ENCODE results near the gene ADCY9. TPM values are rescaled to one million over a fixed set of nuclear protein-coding genes. Genes with fewer than 3 reads are reported as not detected.
"Not testable (repeated sequence)": the region's sequence is repeated elsewhere in the genome, so short reads cannot be mapped to it uniquely, and the experiment has no call there.

The ADCY9 gene
- total RNA-seq, 1 experiment from 2014 or later, result 10.5 TPM

GRCh38 chr16:3961449-3961849, 154.8 kb downstream of the ADCY9 start:
- H3K9me2 ChIP-seq (ENCODE audit: insufficient read depth), result no peaks in the 10 kb centered on the region
- no peaks in the 10 kb centered on the region for H4K20me1 ChIP-seq (ENCODE audit: insufficient read depth)
- H3K36me3 ChIP-seq (ENCODE audit: low read depth), result no peaks in the 10 kb centered on the region
- H3K4me3 ChIP-seq, result peak overlapping the region; percentile 60; the same call in 1 of the 2 replicates
- peak overlapping the region; percentile 50; the same call in 1 of the 2 replicates for H3K27ac ChIP-seq
- no peaks in the 10 kb centered on the region for H3K79me2 ChIP-seq (ENCODE audit: low read depth)
- H3K4me1 ChIP-seq (replicated peaks; ENCODE audit: insufficient read depth), result 0 out of 2 replicates have a peak, but pooled peaks cover 9% of the 10 kb centered on the region
- intact Hi-C loops (cut with micrococcal nuclease; ENCODE audit: unreplicated experiment), result no loop called here
- no peaks in the 10 kb centered on the region for H3K27me3 ChIP-seq (ENCODE audit: insufficient read depth, low read depth)
- H3K4me2 ChIP-seq, result peak overlapping the region; percentile 79
- peak overlapping the region; percentile 81; the same call in 1 of the 2 replicates for H2AFZ ChIP-seq
- no peaks in the 10 kb centered on the region for H3K9me3 ChIP-seq (ENCODE audit: insufficient read depth, low read depth)
- no TSS peak for BruUV-seq (replicated peaks)
- POLR2A ChIA-PET (ENCODE audit: unreplicated experiment), result no interaction called here
- TF ChIP-seq, protein P1, sequence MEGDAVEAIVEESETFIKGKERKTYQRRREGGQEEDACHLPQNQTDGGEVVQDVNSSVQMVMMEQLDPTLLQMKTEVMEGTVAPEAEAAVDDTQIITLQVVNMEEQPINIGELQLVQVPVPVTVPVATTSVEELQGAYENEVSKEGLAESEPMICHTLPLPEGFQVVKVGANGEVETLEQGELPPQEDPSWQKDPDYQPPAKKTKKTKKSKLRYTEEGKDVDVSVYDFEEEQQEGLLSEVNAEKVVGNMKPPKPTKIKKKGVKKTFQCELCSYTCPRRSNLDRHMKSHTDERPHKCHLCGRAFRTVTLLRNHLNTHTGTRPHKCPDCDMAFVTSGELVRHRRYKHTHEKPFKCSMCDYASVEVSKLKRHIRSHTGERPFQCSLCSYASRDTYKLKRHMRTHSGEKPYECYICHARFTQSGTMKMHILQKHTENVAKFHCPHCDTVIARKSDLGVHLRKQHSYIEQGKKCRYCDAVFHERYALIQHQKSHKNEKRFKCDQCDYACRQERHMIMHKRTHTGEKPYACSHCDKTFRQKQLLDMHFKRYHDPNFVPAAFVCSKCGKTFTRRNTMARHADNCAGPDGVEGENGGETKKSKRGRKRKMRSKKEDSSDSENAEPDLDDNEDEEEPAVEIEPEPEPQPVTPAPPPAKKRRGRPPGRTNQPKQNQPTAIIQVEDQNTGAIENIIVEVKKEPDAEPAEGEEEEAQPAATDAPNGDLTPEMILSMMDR (conservative IDR thresholded peaks at IDR 0.05), result no peak
- TF ChIP-seq EZH2 (IDR thresholded peaks at IDR 0.05; ENCODE audit: low read depth), result no peak
- CTCF ChIA-PET, result interaction anchor here (0.6 kb wide), 1 partner anchor 134 kb away, joined by 3 read pairs; no protein-coding TSS in a partner anchor
- peaks cover 8% of the 10 kb centered on the region for H3F3A ChIP-seq (ENCODE audit: insufficient read depth, low read depth)
- DNase-seq, result no peak

DNA sequence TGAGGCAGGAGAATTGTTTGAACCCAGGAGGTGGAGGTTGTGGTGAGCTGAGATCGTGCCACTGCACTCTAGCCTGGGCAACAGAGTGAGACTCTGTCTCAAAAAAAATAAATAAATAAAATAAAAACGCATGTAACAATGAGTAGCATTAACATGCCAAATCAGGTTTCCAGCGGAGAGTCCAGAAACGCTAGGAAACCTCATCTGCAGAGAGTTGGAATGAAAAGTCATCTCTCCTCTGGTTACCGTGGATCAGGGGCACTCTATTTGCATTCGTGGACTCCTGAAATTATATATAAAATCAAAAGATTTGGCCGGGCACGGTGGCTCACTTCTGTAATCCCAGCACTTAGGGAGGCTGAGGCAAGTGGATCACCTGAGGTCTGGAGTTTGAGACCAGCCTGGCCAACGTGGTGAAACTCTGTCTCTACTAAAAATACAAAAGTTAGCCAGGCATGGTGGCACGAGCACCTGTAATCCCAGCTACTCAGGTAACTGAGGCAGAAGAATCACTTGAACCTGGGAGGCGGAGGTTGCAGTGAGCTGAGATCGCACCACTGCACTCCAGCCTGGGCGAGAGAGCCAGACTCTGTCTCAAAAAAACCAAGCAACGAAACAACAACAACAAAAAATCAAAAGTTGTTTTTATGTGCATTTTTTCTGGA, 156.2 kb downstream of the ADCY9 start:
- Histone ChIP-seq H3K4me2 (peak overlapping the region; percentile 79), H2AFZ (peak overlapping the region; percentile 81), H3K4me3 (peak overlapping the region; percentile 60), H3K27ac (peak overlapping the region; percentile 50)
- H3K4me1 ChIP-seq (replicated peaks; ENCODE audit: insufficient read depth); BruUV-seq (replicated peaks); H4K20me1 ChIP-seq (ENCODE audit: insufficient read depth); H3K27me3 ChIP-seq (ENCODE audit: insufficient read depth, low read depth); H3K9me2 ChIP-seq (ENCODE audit: insufficient read depth); H3F3A ChIP-seq (ENCODE audit: insufficient read depth, low read depth); H3K79me2 ChIP-seq (ENCODE audit: low read depth); DNase-seq; H3K36me3 ChIP-seq (ENCODE audit: low read depth); intact Hi-C loops (cut with micrococcal nuclease; ENCODE audit: unreplicated experiment); H3K9me3 ChIP-seq (ENCODE audit: insufficient read depth, low read depth): not testable (repeated sequence)
- ChIA-PET POLR2A (ENCODE audit: unreplicated experiment) (interaction anchor here (0.6 kb wide), 1 partner anchor 284 kb away, joined by 7 read pairs; no protein-coding TSS in a partner anchor), CTCF (interaction anchor here (0.5 to 1.1 kb wide), 2 partner anchors 20 to 202 kb away, joined by 5 to 9 read pairs; no protein-coding TSS in a partner anchor)

DNA sequence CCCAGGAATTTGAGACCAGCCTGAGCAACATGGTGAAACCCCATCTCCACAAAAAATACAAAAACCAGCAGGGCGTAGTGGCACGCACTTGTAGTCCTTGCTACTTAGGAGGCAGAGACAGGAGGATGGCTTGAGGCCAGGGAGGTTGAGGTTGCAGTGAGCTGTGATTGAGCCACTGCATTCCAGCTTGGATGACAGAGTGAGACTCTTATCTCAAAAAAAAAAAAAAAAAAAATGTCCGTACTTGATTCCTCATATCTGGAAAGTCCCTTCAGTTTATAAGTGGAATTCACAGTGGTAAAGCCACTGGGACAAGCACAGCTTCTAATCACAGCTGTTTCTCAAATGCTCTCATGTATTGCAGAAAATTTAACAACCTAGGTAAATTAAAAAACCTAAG, 157.1 kb downstream of the ADCY9 start:
- peak; percentile 33 to 72 for DNase-seq
- no peaks in the 10 kb centered on the region for H4K20me1 ChIP-seq (ENCODE audit: insufficient read depth)
- intact Hi-C loops (cut with micrococcal nuclease; ENCODE audit: unreplicated experiment), result no loop called here
- peaks cover 8% of the 10 kb centered on the region for H3F3A ChIP-seq (ENCODE audit: insufficient read depth, low read depth)
- no peak overlapping the region for H3K4me3 ChIP-seq
- ChIA-PET POLR2A (ENCODE audit: unreplicated experiment) (interaction anchor here (0.6 kb wide), 1 partner anchor 262 kb away, joined by 3 read pairs; no protein-coding TSS in a partner anchor), CTCF (interaction anchor here (1.1 kb wide), 1 partner anchor 19 kb away, joined by 5 read pairs; no protein-coding TSS in a partner anchor)
- H3K27me3 ChIP-seq (ENCODE audit: insufficient read depth, low read depth), result peaks cover 3% of the 10 kb centered on the region; the same call in 1 of the 2 replicates
- H3K9me2 ChIP-seq (ENCODE audit: insufficient read depth), result no peaks in the 10 kb centered on the region
- no peaks in the 10 kb centered on the region for H3K9me3 ChIP-seq (ENCODE audit: insufficient read depth, low read depth)
- H3K79me2 ChIP-seq (ENCODE audit: low read depth), result no peaks in the 10 kb centered on the region
- no peaks in the 10 kb centered on the region for H3K36me3 ChIP-seq (ENCODE audit: low read depth)
- TF ChIP-seq EZH2 (IDR thresholded peaks at IDR 0.05; ENCODE audit: low read depth), result no peak
- TF ChIP-seq, protein P1 (conservative IDR thresholded peaks at IDR 0.05), result no peak
- 0 out of 2 replicates have a peak, but pooled peaks cover 9% of the 10 kb centered on the region for H3K4me1 ChIP-seq (replicated peaks; ENCODE audit: insufficient read depth)
- no peak overlapping the region for H3K27ac ChIP-seq
- BruUV-seq (replicated peaks), result no TSS peak
- no peak overlapping the region for H3K4me2 ChIP-seq
- H2AFZ ChIP-seq, result no peak overlapping the region

Measured in PC-9 (cell line).